Brain microvascular endothelial cell (primary cell): ENCODE measurements around the gene ATP1A4.

Experiments
- DNase-seq: peaks from one replicate; pipeline ENCODE4 v3.0.0-alpha.2; 2020
- H3K27ac ChIP-seq: fragments of 250-450 bp; sonication (Bioruptor Pico); 2 replicates; pipeline ENCODE4 v1.5.1; 2020; ENCODE audit warnings: mild to moderate bottlenecking, moderate library complexity
- H3K27me3 ChIP-seq: fragments of 250-450 bp; sonication (Bioruptor Pico); replicated peaks from 2 replicates; pipeline ENCODE4 v1.5.1; 2020; ENCODE audit warnings: mild to moderate bottlenecking
- H3K36me3 ChIP-seq: fragments of 250-450 bp; sonication (Bioruptor Pico); replicated peaks from 2 replicates; pipeline ENCODE4 v1.5.1; 2020; ENCODE audit warnings: mild to moderate bottlenecking
- H3K4me3 ChIP-seq: 2 replicates; pipeline ENCODE4 v1.5.1; 2011; ENCODE audit warnings: low read depth, mild to moderate bottlenecking, control low read depth, low read length, moderate library complexity
- in situ Hi-C: cut with HindIII; loops from 2 replicates; pipeline ENCODE4 v1.10.0; 2017; ENCODE audit warnings: low sequenced_read_pairs, low pct_ligation_motif_present
- TF ChIP-seq, protein P1 (sequence below): IDR thresholded peaks from 2 replicates; pipeline ENCODE4 v1.5.1; 2011; ENCODE audit warnings: low read depth, mild to moderate bottlenecking, moderate library complexity, low read length, control low read depth, inconsistent platforms; ENCODE audit errors: missing control alignments

The ATP1A4 gene

GRCh38 chr1:160191756-160192155 is 40.4 kb downstream of the ATP1A4 start:
- TF ChIP-seq, protein P1, sequence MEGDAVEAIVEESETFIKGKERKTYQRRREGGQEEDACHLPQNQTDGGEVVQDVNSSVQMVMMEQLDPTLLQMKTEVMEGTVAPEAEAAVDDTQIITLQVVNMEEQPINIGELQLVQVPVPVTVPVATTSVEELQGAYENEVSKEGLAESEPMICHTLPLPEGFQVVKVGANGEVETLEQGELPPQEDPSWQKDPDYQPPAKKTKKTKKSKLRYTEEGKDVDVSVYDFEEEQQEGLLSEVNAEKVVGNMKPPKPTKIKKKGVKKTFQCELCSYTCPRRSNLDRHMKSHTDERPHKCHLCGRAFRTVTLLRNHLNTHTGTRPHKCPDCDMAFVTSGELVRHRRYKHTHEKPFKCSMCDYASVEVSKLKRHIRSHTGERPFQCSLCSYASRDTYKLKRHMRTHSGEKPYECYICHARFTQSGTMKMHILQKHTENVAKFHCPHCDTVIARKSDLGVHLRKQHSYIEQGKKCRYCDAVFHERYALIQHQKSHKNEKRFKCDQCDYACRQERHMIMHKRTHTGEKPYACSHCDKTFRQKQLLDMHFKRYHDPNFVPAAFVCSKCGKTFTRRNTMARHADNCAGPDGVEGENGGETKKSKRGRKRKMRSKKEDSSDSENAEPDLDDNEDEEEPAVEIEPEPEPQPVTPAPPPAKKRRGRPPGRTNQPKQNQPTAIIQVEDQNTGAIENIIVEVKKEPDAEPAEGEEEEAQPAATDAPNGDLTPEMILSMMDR, result no peak
- H3K27me3 ChIP-seq, result no peaks in the 10 kb centered on the region
- no peak overlapping the region for H3K27ac ChIP-seq
- no peak for DNase-seq
- no peaks in the 10 kb centered on the region for H3K36me3 ChIP-seq
- H3K4me3 ChIP-seq, result no peak overlapping the region
- in situ Hi-C loops, result no loop called here

DNA sequence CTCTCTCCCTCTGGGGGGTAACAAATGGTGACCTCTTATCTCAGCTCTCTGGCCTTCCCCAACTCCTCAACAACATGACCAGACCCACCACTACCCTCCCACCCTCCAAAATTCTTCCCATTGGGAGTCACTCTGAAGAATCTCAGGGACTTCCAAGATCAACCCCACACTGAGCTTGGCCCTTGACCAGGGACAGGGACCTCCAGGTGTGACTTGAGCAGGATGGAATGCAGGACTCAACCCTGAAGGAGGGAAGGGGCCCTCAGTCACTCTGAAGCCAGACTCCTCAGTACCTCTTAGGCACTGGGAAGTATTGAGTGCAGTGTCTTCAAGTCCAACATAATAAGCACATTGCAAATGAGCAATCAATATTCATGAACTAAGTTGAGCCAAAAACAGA is 40.8 kb downstream of the ATP1A4 start:
- Histone ChIP-seq H3K27me3 (no peaks in the 10 kb centered on the region), H3K27ac (no peak overlapping the region), H3K36me3 (no peaks in the 10 kb centered on the region), H3K4me3 (no peak overlapping the region)
- in situ Hi-C loops, result no loop called here
- TF ChIP-seq, protein P1, result no peak
- no peak for DNase-seq

GRCh38 chr1:160193091-160193819 is 41.9 kb downstream of the ATP1A4 start:
- DNase-seq, result peak; percentile 77
- no peak overlapping the region for H3K27ac ChIP-seq
- H3K4me3 ChIP-seq, result no peak overlapping the region
- H3K27me3 ChIP-seq, result no peaks in the 10 kb centered on the region
- in situ Hi-C loops, result no loop called here
- TF ChIP-seq, protein P1, result peak; percentile 97
- H3K36me3 ChIP-seq, result no peaks in the 10 kb centered on the region

- in situ Hi-C loops, result no loop called here
- TF ChIP-seq, protein P1, result no peak
- no peak overlapping the region for H3K27ac ChIP-seq
Observed at GRCh38 chr1:160193832-160194736, 42.7 kb downstream of the ATP1A4 start.

GRCh38 chr1:160194737-160195059 is 43.3 kb downstream of the ATP1A4 start:
- no peak for DNase-seq
- TF ChIP-seq, protein P1, result no peak
- Histone ChIP-seq H3K27me3 (no peaks in the 10 kb centered on the region), H3K27ac (no peak overlapping the region), H3K4me3 (no peak overlapping the region), H3K36me3 (no peaks in the 10 kb centered on the region)
- in situ Hi-C loops, result no loop called here

More at GRCh38 chr1:160193832-160194736, 42.7 kb downstream of the ATP1A4 start:
- Histone ChIP-seq H3K4me3 (no peak overlapping the region), H3K27me3 (no peaks in the 10 kb centered on the region), H3K36me3 (no peaks in the 10 kb centered on the region)
- no peak for DNase-seq
